GM19328 (cell line): ENCODE data around the gene DDHD1.
"Not testable (repeated sequence)": the region's sequence is repeated elsewhere in the genome, so short reads cannot be mapped to it uniquely, and the experiment has no call there.

Experiments used
- ATAC-seq: cut with Tn5 transposase; IDR thresholded peaks from one replicate; pipeline ENCODE4 v1.9.1; 2021; ENCODE audit warnings: mild to moderate bottlenecking, moderate library complexity; ENCODE audit not compliant: unreplicated experiment

DDHD1 gene

DNA sequence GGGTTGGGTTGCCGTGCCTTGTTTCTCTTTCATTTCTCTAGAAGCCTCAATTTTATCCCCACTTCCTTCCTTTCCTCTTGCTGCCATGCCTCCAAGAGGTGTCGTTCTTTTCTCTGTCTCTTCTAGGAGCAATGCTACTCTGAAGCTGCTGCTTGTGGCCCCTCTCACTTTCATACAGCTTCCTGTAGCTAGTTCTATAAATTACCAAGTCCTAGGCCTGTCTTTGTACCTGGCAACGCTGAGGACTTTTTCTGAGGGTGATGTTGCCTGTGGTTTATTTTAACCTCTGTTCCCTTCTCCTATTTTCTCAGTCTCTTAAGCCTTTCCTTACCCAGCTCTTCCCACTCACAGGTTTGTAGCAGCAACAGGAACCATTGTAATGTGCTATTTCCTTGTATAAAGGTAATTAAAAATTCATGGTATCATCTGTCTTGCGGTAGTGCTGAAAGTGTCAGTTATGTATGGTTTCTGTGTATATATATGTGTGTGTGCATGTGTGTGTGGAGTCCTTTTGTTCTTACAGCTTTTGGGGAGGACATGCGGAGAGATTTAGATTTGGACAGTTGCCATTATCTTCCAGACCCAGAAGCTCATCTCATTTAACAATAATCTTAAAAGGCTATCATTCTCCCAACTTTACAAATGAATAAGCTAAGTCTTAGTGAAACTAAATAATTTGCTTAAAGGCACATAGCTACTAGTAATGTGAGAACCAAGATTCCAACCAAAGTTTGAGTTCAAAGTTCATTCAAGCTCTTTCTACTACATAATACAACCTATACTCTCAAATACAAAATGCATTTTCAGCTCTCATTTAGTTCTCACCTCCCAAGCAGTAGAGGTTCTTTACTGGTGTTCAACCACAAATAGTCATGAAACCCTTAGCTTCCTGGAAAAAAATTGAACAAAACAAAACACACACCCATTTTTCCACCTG is 43.8 kb downstream of the DDHD1 start:
- ATAC-seq = peak; percentile 66

DNA sequence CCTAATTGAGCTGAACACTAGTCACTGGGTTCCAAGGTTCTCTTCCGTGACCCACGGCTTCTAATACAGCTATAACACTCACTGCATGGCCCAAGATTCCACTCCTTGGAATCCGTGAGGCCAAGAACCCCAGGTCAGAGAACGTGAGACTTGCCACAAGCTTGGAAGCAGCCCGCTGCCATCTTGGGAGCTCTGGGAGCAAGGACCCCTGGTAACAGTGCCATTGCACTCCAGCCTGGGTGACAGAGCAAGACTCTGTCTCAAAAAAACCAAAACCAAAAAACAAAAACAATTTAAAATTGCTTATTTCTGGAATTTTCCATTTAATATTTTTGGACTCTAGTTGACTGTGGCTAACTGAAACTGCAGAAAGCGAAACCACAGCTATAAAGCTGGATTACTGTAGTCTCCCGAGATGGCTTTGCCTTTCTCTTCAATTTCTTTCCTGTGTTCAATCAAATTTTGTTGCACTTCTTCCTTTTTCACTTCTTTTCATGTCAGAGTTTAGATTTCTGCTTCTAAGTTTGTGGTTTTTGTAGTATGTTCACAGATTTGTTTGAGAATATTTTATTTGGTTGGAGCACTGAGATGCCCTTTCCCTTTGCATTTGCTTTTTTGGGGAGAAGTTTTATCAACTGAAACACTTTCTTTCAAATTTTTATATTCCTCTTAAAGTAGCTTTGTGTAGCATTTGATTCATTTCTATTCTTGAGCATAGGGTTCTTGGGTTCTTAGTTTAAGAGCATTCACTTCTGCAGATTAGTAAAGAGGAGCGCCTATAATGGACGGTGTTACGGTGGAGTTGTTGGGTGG is 44.6 kb downstream of the DDHD1 start:
- ATAC-seq = no peak

DNA sequence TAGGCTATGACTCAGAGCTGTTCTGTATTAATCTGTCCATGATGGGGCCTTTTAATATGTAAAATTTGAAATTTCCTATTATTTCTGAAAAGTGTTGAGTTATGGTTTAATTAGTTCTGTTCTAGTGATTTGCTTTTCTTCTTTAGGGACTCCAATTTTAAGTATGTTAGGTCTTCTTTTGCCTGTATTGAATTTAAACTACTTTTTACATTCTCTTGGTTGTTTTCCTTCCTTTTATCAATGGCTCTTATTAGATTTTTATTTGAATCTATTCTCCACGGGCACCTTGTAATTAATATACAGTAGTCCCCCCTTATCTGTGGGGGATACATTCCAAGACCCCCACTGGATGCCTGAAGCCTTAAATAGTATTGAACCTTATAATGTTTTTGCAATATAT is 46.4 kb downstream of the DDHD1 start:
- ATAC-seq = no peak

DNA sequence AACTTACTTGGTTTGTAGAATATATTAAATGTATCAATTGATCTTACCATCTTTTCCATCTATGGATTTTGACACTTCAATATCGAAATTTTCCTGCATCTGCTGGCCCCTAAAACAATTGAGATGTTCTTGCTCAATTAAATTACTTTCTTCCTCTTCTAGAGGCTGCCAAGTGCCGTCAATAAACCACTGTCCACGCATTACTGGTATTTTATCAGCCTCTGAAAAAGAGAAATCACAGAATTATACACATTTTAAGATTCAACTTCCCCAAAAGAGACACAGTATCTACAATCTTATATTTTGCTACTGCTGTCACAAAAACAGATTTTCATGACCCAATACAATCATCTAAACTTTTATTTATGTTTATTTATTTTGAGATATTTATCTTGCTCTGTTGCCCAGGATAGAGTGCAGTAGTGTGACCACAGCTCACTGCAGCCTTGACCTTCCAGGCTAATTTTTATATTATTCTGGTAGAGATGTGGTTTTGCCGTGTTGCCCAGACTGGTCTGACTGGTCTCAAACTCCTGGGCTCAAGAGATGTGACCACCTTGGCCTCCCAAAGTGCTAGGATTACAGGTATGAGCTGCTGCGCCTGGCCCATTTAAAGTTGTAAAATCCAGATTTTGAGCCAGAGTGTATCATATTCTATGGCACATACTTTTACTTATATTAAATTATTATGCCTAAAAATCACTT is 49.3 kb downstream of the DDHD1 start:
- no peak for ATAC-seq

DNA sequence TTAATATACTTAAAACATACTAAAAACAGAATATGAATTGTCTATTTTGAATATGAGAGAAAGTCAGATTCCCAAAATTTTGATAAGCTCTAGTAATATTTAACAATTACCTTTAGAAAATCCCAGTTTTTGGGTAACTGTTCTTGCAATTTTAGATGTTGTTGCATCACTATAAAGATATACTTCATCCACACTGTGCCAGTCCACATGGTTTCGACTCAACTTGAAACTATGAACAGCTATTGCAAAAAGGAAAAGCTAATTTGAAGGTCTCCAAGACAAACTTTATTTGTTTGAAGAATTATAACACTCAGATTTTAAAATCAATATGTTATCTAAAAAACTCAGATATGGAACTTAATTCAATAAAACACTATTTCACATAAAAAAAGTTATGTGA is 59.9 kb downstream of the DDHD1 start:
- ATAC-seq = no peak

DNA sequence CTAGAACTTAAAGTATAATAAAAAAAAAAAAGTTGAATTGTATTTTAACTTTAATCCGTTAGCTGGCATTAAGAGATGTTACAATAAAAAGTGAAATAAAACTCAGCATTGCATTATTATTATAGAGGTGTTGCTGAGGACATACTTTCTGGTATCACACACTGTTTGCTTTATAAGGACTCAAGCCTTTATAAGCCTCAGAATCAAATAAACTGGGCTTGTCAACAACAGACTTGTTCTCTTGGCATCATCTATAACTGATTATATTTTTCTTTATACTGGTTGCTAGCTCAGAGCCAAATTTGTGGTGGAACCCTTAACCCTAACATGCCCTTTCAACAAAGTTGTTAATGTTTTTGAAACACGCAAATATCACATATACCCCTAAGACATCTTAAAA is 62.3 kb downstream of the DDHD1 start:
- ATAC-seq = no peak

DNA sequence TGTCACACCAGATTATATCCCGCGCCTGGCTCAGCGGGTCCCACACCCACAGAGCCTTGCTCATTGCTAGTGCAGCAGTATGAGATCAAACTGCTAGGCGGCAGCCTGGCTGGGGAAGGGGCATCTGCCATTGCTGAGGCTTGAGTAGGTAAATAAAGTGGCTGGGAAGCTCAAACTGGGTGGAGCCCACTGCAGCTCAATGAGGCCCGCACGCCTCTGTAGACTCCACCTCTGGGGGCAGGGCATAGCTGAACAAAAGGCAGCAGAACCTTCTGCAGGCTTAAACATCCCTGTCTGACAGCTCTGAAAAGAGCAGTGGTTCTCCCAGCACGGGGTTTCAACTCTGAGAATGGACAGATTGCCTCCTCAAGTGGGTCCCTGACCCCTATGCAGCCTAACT is 68.2 kb downstream of the DDHD1 start:
- ATAC-seq = not testable (repeated sequence)

DNA sequence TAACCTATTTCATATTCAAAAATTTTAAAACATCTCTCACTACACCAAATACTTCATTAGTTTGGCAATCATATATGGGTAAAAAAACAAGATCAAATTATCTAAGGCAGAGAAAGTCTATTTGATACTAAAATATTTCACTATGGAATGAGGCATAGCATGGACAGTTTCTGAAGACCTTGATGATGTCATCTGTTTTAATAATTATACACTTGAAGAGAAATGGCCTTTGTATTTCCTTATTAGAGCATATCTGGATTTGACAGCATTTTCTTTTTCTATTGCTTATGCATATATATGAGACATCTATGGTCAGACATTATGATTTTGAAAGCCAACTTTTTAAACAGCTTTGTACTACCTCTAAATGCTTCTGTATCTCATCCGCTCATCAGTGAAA is 88.6 kb downstream of the DDHD1 start:
- no peak for ATAC-seq

DNA sequence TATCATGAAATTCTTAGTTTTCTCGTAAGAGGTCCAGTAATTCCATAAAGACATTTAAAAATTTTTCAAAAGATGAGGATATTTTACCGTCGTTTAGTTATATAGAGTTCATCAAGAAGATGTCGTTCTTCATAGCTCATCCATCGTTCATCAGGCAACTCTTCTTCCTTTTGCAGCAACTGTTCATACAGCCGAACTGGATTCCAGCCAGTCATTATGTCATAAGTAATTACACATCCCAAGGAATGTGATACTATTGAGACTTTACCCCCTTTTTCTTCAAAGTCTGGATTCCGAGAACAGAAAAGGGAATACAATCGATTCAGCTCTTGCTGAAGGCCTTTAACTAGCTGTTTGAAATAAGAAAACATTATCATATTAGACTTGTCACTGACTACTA is 90.3 kb downstream of the DDHD1 start:
- ATAC-seq = no peak

DNA sequence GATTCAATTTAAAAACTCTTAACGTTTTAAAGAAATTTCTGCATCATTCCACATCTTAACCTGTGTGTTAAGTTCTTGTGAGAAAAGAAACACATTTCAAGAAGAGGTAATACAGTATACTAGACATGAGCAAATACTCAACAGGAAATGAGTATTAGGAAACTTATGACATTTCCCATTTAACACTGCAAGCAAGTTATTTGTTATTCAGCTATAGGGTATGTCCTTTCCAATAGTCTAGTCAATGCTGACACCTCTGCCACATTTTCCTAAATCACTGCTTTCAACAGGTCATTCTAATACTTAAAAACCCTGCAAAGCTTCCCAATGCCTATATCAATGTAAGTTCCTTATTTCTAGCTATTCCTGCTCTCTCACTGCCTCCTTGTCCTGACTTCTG is 93.1 kb downstream of the DDHD1 start:
- ATAC-seq = no peak

DNA sequence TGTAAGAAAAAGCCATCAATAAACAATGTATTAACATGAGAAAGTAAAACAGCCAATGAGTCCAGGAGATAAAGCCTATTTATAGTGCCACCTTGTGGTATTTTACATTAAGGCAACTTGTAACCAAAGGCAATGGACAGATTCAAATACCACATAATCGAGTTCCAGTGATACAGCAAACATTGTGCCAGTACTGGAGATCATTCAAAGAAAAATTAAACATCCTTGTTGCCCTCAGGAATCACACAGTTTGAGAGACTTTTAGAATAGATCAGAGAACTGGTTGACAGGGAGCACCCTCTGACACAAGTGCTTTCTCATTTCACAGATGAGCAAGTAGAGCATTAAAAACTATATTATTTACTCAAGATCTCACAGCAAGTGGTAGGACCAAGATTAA is 98.1 kb downstream of the DDHD1 start:
- no peak for ATAC-seq

DNA sequence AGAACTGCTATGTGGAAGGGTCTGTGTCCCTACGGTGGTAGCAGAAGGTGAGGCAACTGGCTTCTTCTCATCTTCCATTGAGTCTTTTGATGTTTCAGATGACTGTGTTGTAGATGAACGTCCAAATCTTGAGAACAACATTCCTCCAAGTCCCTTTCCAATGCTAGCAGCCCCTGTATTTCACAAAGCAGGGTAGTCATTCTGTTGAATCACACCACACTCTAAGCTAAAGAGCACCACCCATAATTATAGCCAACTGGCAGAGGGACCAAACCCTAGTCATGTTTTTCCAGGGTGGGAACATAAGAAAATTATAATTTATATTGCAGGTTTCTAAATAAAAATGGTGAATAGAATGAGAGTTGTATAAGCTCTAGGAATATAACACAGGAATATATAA is 98.7 kb downstream of the DDHD1 start:
- no peak for ATAC-seq

DNA sequence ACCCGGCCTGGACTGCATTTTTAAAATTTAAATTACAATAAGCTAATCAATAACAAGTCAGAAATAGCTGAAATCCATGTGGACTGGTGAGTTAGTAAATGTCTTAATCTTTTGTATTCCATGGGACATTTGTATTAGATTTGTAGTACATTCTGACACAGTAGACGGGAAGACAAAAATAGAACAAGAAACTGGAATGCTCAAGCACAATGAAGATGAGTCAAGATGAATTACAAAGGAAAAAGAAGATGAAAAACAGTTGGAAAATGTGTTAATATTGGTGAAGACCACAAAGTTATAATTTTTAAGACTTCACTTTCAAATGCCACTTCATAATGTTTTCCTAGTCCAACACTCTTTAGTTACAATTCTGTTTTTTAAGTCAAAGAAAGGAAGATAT is 104.5 kb downstream of the DDHD1 start:
- no peak for ATAC-seq

DNA sequence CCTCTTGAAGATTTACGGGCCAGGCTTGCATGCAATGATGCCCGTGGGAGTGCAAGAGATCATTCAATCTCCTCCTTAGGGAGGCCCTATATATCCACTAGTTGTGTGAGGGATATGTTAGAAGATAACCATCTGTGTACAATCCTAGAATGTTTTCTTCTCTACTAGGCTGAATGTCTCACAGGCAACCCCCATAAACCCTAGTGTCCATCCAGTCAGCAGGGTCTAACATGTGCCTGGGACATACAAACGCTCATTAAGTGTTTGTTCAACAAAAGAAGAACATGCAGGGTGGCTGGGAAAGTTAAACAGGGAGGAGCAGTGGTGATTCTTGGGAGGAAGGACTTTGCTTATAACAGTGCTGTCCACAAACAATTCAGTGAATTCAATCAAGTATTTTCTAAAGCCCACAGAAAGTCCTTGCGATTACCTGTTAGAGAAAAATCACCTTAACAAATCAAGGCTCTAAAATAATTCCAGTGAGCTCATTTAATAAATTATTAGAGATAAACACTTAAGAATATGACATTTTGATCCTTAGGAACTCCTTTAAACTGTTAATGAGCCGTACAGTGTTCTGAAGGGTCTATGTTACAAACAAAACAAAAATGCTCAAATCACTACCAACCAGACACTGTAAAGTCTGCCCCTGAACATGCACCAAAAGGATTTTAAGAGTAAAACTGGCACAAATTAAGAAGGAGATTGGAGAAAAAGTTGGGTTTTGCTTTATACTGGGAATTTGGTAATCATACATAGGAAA is 105.6 kb downstream of the DDHD1 start:
- no peak for ATAC-seq

DNA sequence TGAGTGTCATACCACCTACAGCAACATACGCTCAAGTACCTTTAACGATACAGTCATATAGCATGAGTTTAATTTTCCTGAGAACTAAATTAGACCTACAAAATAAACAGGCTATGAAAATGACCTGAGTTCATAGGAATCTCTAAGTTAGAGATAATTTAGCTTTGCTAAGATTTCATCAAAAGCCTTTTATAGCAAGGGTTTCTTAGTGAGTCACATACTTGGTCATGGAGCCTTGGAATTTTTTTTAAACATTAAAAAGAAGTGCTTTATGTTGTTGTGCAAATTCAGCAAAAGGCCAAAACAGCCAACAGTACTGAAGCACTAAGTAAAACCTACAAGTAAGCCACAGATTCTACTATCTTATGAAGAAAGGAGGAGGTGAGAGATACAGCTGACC is 108.6 kb downstream of the DDHD1 start:
- ATAC-seq = no peak

DNA sequence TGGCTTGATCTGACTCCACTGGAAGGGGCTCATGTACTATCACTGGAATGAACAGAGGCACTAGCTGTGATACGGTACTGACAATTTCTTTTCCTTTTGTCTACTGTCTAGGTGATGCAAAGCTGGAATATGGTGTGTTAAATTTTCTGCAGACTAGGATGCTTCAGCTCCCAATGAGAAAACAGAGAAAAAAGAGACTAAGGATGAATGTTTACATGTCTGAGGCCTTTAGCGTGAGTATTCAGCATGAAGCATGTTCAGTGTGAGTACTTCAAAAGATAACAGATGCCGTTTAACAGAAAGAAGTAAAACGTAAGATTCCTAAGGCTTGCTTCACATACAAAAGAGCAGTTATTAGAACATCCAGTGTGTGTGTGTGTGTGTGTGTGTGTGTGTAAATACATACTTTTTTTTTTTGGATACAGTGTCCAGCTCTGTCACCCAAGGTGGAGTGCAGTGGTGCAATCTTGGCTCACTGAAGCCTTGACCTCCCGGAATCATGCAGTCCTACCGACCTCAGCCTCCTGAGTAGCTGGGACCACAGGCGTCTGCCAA is 110.0 kb downstream of the DDHD1 start:
- ATAC-seq = no peak

DNA sequence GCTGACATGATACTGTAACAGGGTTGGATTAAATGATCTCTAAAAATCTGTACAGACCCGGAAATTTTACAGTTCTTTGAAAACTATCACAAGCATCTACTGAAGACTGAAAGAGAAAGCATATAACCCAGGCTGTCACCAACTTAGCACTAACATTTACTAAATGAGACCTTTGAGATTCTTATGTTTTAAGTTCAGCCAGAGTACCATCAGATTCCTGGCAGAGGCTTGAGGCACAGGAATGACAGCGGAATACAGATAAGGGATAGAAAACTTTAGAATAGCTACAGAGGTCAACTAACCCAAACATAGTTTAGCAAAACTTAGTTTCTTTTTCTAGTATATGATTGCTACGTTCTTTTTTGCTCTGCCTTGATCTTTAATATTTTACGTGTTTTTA is 110.6 kb downstream of the DDHD1 start:
- ATAC-seq = no peak

DNA sequence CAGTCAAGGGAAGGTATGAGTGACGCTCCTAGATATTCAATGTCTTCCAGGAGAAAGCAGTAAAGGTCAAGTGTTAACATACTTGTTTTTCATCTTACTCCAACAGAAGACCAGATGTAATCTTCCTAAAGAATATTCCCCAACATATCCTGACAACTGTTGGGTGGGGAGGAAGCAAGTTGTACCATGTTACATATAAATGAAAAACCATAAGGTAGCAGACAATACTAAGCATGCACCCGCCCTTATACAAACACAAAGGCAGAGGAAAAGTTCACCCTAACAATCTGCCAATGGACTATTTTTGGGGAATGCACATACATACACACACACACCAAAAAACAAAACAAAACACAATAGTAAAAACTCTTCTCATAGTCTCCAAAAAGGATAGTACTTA is 112.1 kb downstream of the DDHD1 start:
- no peak for ATAC-seq

DNA sequence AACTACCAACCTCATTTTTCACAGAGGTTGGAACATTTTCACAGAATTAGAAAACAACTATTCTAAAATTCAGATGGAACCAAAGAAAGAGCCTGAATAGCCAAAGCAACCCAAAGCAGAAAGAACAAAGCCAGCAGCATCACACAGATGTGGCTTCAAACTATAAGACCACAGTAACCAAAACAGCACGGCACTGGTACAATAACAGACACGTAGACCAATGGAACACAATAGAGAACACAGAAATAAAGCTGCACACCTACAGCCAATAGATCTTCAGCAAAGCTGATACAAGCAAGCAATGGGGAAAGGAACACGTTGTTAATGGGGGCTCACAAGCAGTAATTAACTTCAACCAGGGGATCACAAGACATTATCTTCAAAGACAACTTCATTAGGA is 114.5 kb downstream of the DDHD1 start:
- ATAC-seq = no peak

DNA sequence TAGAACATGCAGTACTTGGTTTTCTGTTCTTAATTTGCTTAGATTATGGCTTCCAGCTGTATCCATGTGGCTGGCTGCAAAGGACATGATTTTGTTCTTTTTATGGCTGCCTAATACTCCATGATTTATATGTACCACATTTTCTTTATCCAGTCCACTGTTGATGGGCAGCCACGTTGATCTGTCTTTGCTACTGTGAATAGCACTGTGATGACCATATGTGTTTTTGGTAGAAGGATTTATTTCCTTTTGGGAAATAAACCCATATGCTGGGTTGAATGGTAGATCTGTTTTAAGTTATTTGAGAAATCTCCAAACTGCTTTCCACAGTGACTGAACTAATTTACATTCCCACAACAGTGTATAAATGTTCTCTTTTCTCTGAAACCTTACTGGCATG is 116.1 kb downstream of the DDHD1 start:
- no peak for ATAC-seq
